Activated T-cell treated with anti-CD3 and anti-CD28 coated beads, Interleukin-2, amount 50 U/mL, for 4 hours (primary cell): ENCODE measurements around the gene MAP4K3. TPM values are rescaled to one million over a fixed set of nuclear protein-coding genes. Genes with fewer than 3 reads are reported as not detected.
"Not testable (repeated sequence)": the region's sequence is repeated elsewhere in the genome, so short reads cannot be mapped to it uniquely, and the experiment has no call there.

Experiments used
- ATAC-seq, 2 donors: fragments of 200-7000 bp; cut with Tn5 transposase; one replicate each; pipeline ENCODE4 v1.10.0; 2021
- DNase-seq: peaks from one replicate; pipeline ENCODE4 v3.0.0-alpha.2; 2020
- H3K27me3 Mint-ChIP-seq: one replicate; pipeline ENCODE4 v1.8.0; 2021; ENCODE audit warnings: low read depth, mixed read lengths
- H3K36me3 Mint-ChIP-seq: one replicate; pipeline ENCODE4 v1.8.0; 2022; ENCODE audit warnings: mixed read lengths; ENCODE audit not compliant: insufficient read depth
- H3K4me1 Mint-ChIP-seq: one replicate; pipeline ENCODE4 v1.8.0; 2021; ENCODE audit warnings: low read depth, mixed read lengths
- H3K4me3 Mint-ChIP-seq: one replicate; pipeline ENCODE4 v1.8.0; 2021; ENCODE audit warnings: mild to moderate bottlenecking, moderate library complexity, mixed read lengths
- H3K9me3 Mint-ChIP-seq: one replicate; pipeline ENCODE4 v1.8.0; 2021; ENCODE audit warnings: mixed read lengths
- total RNA-seq, 3 donors: library from RNA; stranded (reverse); gene quantifications; one replicate each; pipeline ENCODE4 v1.2.1, GENCODE V29; 2021

Gene MAP4K3
- total RNA-seq, 3 donors from 2014 or later: 10.3 to 14.3 (median 11.5) TPM

DNA sequence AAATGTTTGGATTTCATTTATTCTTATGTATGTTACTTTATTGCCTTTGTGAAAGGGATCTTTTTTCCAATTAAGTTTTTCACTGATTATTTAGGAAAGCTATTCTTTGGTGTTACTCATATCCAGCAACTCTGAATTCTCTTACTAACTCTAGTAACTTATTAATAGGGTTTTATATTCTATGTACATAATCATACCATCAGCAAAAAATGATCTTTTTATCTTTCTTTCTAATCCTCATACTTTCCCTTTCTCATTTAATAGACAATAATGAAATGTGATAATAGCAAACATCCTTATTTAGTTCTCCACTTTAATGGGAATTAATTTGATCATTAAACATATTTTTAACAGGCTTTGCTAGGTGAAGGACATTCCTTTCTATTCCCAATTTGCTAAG, 181.0 kb downstream of the MAP4K3 start:
- peaks cover 30% of the 10 kb centered on the region for H3K36me3 Mint-ChIP-seq
- H3K27me3 Mint-ChIP-seq: no peaks in the 10 kb centered on the region
- H3K9me3 Mint-ChIP-seq: peaks cover 4% of the 10 kb centered on the region
- no peak for ATAC-seq
- H3K4me3 Mint-ChIP-seq: no peak overlapping the region
- no peaks in the 10 kb centered on the region for H3K4me1 Mint-ChIP-seq
- no peak for DNase-seq

GRCh38 chr2:39252888-39253518, 184.1 kb downstream of the MAP4K3 start:
- ATAC-seq (no peak), DNase-seq (no peak)
- Mint-ChIP-seq H3K9me3 (peaks cover 4% of the 10 kb centered on the region), H3K4me3 (no peak overlapping the region), H3K4me1 (peaks cover 4% of the 10 kb centered on the region), H3K36me3 (peaks cover 26% of the 10 kb centered on the region), H3K27me3 (no peaks in the 10 kb centered on the region)

DNA sequence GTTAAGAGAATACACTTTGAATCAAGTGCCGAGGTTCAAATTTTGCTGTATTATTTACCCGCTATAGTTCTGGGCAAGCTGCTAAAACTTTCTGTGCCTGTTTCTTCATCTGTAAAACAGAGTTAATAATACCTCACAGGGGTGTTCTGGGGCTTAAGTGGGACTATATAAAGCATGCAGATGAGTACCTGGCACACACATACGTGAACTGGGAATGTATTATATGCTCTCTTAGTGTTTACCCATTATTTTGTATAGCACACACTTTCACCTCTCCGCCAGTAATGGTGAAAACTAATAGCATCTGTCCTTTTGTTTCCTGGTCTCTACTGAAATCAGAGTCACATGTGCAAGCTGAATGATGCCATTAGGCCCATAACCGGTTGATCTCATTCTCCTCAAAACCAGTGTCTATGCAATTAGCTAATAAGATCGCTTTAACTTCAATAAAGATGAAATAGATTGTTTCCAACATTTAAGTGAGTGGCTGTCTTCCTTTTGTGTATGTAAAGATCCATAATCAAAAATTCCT, 189.5 kb downstream of the MAP4K3 start:
- Mint-ChIP-seq H3K4me1 (peaks cover 15% of the 10 kb centered on the region), H3K9me3 (peaks cover 4% of the 10 kb centered on the region), H3K4me3 (no peak overlapping the region), H3K27me3 (no peaks in the 10 kb centered on the region), H3K36me3 (peaks cover 10% of the 10 kb centered on the region)
- no peak for DNase-seq
- ATAC-seq: no peak

- DNase-seq (no peak), ATAC-seq (no peak)
- Mint-ChIP-seq H3K36me3 (peaks cover 8% of the 10 kb centered on the region), H3K4me1 (peaks cover 15% of the 10 kb centered on the region), H3K27me3 (no peaks in the 10 kb centered on the region), H3K9me3 (peaks cover 3% of the 10 kb centered on the region), H3K4me3 (no peak overlapping the region)
Observed at GRCh38 chr2:39246382-39246980, 190.6 kb downstream of the MAP4K3 start.

DNA sequence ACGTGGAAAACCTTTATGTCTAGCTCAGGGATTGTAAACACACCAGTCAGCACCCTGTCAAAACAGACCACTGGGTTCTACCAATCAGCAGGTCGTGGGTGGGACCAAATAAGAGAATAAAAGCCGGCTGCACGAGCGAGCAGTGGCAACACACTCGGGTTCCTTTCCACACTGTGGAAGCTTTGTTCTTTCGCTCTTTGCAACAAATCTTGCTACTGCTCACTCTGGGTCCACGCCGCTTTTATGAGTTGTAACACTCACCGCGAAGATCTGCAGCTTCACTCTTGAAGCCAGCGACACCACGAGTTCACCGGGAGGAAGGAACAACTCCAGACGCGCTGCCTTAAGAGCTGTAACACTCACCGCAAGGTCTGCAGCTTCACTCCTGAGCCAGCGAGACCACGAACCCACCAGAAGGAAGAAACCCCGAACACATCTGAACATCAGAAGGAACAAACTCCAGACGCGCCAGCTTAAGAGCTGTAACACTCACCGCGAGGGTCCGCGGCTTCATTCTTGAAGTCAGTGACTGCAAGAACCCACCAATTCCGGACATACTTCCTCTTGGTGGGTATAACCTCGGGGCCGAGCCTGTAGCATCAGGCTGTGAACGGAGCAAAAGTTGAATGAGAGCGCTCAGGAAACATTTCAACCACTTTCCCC, 192.0 kb downstream of the MAP4K3 start:
- H3K9me3 Mint-ChIP-seq, H3K27me3 Mint-ChIP-seq, H3K36me3 Mint-ChIP-seq: not testable (repeated sequence)
- Mint-ChIP-seq H3K4me3 (peak overlapping the region; percentile 82), H3K4me1 (peaks cover 11% of the 10 kb centered on the region)
- peak; percentile 55 to 62 for ATAC-seq
- DNase-seq: peak; percentile 25

GRCh38 chr2:39244241-39244862, 192.7 kb downstream of the MAP4K3 start:
- Mint-ChIP-seq H3K4me3 (peak overlapping the region; percentile 82), H3K4me1 (peaks cover 11% of the 10 kb centered on the region)
- ATAC-seq, H3K27me3 Mint-ChIP-seq, H3K9me3 Mint-ChIP-seq, DNase-seq, H3K36me3 Mint-ChIP-seq: not testable (repeated sequence)

DNA sequence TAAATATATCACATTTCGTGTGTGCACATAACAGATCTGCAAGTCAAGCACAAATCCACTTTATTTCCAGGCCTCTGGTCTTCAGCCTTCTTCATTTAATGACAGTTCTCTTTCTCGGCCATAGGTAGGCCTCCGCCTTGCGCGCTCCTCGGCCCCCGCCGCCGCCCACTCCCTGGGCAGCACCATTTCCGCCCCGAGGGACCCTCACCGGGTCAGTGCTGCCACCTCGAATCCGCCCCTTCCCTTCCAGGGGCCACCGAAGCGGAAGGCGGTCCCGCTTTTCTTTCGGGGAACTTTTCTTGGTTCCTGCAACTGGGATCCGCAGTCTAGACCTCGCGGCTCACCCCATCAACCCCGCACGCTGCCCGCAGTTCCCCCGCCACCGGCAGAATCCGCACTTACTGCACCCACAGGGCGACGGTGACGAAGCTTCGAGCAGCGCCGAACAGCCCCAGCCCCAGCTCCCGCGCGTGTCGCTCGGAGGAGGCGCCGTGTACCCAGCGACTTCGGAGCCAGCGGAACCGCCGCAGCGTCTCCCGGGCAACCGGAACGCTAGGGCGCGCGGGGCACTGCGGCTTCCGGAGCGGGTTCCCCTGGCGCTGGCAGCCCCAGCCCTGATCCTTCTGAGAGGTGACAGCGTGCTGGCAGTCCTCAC, 193.5 kb downstream of the MAP4K3 start, which contains the start of gene CDKL4:
Gene CDKL4, minus strand, starts transcription at position 502 of the 655 bp plus-strand sequence.
- Mint-ChIP-seq H3K36me3 (peaks cover under 1% of the 10 kb centered on the region), H3K4me1 (peaks cover 11% of the 10 kb centered on the region), H3K4me3 (peak within 1 kb of the TSS; percentile 82), H3K27me3 (no peaks in the 10 kb centered on the region), H3K9me3 (no peaks in the 10 kb centered on the region)
- peak; percentile 62 to 86 for ATAC-seq
- DNase-seq: peak; percentile 25

DNA sequence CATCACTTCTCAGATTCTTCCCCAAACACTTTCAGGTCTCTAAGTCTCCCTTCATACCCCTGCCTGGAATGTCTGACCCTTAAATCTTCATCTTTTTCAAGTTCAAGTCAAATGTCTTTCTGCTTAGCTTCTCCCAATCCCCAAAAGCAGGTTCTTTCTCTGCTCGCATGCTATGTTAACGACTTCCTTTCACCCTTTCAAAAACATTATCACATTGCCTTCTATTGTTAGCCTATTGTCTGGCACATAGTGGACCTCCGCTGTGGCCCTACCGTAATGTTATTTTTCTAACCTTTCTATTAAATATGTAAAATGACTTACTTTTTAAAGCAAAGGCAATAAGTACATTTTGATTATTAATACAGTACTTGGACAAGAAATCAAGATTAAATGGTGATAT, 195.5 kb downstream of the MAP4K3 start:
- Mint-ChIP-seq H3K27me3 (no peaks in the 10 kb centered on the region), H3K36me3 (no peaks in the 10 kb centered on the region), H3K4me3 (no peak overlapping the region), H3K9me3 (no peaks in the 10 kb centered on the region), H3K4me1 (peaks cover 11% of the 10 kb centered on the region)
- DNase-seq (no peak), ATAC-seq (no peak)

DNA sequence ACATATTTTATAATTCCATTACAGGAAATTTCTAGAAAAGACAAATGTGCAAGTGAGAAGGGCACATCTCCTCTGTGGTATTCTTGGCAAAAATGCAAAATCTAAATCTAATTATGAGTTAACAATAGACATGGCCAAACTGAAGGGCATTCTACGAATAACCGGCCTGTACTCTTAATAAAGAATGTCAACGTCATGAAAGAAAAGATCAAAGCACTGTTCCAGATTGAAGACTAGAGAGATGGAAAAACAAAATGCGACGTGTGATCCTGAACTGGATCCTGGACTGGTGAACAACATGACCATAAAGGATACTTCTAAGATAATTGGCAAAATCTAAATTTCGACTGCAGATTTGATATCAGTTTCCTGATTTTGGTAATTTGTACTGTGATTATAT, 196.3 kb downstream of the MAP4K3 start:
- Mint-ChIP-seq H3K27me3 (no peaks in the 10 kb centered on the region), H3K4me1 (peaks cover 9% of the 10 kb centered on the region), H3K4me3 (no peak overlapping the region), H3K9me3 (no peaks in the 10 kb centered on the region), H3K36me3 (no peaks in the 10 kb centered on the region)
- no peak for DNase-seq
- ATAC-seq: no peak

GRCh38 chr2:39234754-39235153, 202.3 kb downstream of the MAP4K3 start:
- H3K4me1 Mint-ChIP-seq: no peaks in the 10 kb centered on the region
- H3K4me3 Mint-ChIP-seq: no peak overlapping the region
- ATAC-seq (no peak), DNase-seq (no peak)
- no peaks in the 10 kb centered on the region for H3K27me3 Mint-ChIP-seq
- H3K9me3 Mint-ChIP-seq: peaks cover 3% of the 10 kb centered on the region
- H3K36me3 Mint-ChIP-seq: peaks cover 2% of the 10 kb centered on the region

DNA sequence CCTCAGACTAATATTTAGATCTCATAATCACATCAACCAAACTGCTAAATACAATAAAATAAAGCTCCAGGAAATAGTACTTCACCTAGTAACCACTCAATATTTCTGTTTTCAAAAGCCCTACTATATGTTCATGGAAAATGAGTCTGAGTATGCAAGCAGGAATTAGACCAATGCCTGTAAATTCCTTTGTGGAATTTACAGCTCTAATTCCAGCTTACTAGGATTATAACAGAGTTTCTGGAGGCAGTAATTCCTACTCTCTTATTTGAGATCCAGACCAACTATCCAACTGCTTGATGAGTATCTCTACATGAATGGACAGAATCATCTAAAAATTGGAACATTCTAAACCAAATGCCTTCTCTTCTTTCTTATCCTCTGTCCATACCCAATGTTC, 204.9 kb downstream of the MAP4K3 start:
- H3K36me3 Mint-ChIP-seq: peaks cover 2% of the 10 kb centered on the region
- no peak for DNase-seq
- H3K4me1 Mint-ChIP-seq: peaks cover 18% of the 10 kb centered on the region
- peaks cover 3% of the 10 kb centered on the region for H3K9me3 Mint-ChIP-seq
- no peak for ATAC-seq
- H3K27me3 Mint-ChIP-seq: no peaks in the 10 kb centered on the region
- no peak overlapping the region for H3K4me3 Mint-ChIP-seq

GRCh38 chr2:39228413-39229209, 208.5 kb downstream of the MAP4K3 start:
- DNase-seq (peak; percentile 5), ATAC-seq (peak; percentile 34 to 36)
- H3K36me3 Mint-ChIP-seq: no peaks in the 10 kb centered on the region
- H3K27me3 Mint-ChIP-seq: no peaks in the 10 kb centered on the region
- H3K4me3 Mint-ChIP-seq: peak overlapping the region; percentile 71
- H3K9me3 Mint-ChIP-seq: no peaks in the 10 kb centered on the region
- H3K4me1 Mint-ChIP-seq: peaks cover 23% of the 10 kb centered on the region

DNA sequence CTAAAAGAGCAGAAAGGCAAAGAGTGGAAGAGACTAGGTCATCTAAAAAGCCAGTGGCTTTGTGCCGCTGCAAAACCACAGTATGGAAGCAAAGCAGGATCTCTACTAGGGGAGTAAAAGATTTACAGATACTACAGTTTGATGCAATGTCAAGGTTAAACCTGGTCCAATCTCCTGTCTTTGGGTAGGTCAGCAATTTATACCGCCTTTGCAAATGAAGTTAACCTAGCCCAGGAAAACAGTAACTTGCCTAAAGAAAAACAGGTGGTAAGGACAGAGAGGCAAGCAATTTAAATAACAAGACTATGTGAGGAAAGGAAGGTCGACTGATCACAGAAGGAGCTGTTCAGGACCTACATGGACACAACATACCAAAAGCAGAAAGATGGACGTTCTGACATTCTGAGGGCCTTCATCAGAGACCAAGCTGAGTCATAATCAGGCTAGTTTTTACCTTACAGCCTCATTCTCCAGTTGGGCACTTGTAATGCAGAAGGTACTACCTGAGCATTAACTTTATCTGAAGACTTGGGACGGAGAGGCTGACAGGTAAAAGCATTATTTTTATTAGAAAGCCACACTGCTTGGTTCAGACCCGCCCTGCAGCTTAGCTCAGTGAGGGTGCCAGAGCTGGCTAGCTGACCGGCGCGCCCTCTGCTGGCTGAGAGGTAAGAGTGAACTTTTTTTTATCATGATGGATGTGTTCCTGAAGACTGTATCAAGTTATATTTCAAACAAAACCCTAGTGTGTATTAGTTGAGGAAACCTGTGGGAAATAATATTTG, 209.3 kb downstream of the MAP4K3 start:
- DNase-seq: peak; percentile 79
- ATAC-seq: peak; percentile 81 to 83
- H3K4me3 Mint-ChIP-seq: peak overlapping the region; percentile 71
- no peaks in the 10 kb centered on the region for H3K27me3 Mint-ChIP-seq
- no peaks in the 10 kb centered on the region for H3K36me3 Mint-ChIP-seq
- H3K4me1 Mint-ChIP-seq: peaks cover 23% of the 10 kb centered on the region
- H3K9me3 Mint-ChIP-seq: no peaks in the 10 kb centered on the region
